Natural killer cell treated with Interleukin-12 subunit alpha and Interleukin-12 subunit beta and Interleukin-15 and Interleukin-18, amount 100 ng/mL, for 72 hours (primary cell): ENCODE measurements around the gene THNSL1. TPM values are rescaled to one million over a fixed set of nuclear protein-coding genes. Genes with fewer than 3 reads are reported as not detected.
"Not testable (repeated sequence)": the region's sequence is repeated elsewhere in the genome, so short reads cannot be mapped to it uniquely, and the experiment has no call there.

Source experiments
- ATAC-seq, 2 donors: fragments of 150-1000 bp; cut with Tn5 transposase in 1 of 2; sonication (Bioruptor Pico), chemical (Tn5 transposase) in 1 of 2; 2 replicates each; pipeline ENCODE4 v1.10.0; 2021
- DNase-seq: peaks from one replicate; pipeline ENCODE4 v3.0.0; 2022; ENCODE audit warnings: low spot score
- H3K27ac Mint-ChIP-seq, 2 donors: 1 replicate in 1 of 2; 2 replicates in 1 of 2; pipeline ENCODE4 v1.8.0; 2022; ENCODE audit warnings: mixed read lengths in 2 of 2, mild to moderate bottlenecking in 1 of 2, moderate library complexity in 1 of 2
- H3K27me3 Mint-ChIP-seq, 2 donors: 1 replicate in 1 of 2; 2 replicates in 1 of 2; pipeline ENCODE4 v1.8.0; 2022; ENCODE audit warnings: mixed read lengths in 2 of 2
- H3K36me3 Mint-ChIP-seq: one replicate; pipeline ENCODE4 v1.8.0; 2022; ENCODE audit warnings: mixed read lengths
- H3K4me1 Mint-ChIP-seq, 2 donors: 1 replicate in 1 of 2; 2 replicates in 1 of 2; pipeline ENCODE4 v1.8.0; 2022; ENCODE audit warnings: low read depth in 2 of 2, mixed read lengths in 2 of 2, mild to moderate bottlenecking in 1 of 2
- H3K4me3 Mint-ChIP-seq: one replicate; pipeline ENCODE4 v1.8.0; 2022; ENCODE audit warnings: mixed read lengths
- H3K9me3 Mint-ChIP-seq: 2 replicates; pipeline ENCODE4 v1.8.0; 2022; ENCODE audit warnings: mixed read lengths
- total RNA-seq, 2 donors: library from RNA; stranded (reverse); gene quantifications; one replicate each; pipeline ENCODE4 v1.2.3, GENCODE V29; 2022

The THNSL1 gene
- total RNA-seq, 2 donors from 2014 or later, result 1.6 to 2.8 TPM

DNA sequence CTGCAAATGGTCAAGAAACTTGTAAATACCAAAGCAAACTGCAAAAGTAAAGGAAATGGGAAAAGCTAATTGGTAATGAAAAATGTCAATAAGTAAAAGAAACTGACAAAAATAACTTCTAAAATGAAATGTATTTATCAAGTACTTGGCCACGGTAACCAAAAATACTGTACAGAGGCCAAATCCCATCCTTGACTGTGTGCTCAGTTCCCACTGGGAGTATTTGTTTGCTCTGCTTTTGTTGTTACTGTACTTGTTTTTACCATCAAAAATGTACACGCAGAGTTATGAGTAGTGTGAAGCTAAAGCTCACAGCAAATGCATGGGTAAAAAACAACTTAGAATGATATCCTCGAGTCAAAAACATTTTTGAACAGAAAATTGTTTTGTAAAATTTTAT, 31.5 kb upstream of the THNSL1 start:
- no peak for ATAC-seq
- H3K9me3 Mint-ChIP-seq, result no peaks in the 10 kb centered on the region
- DNase-seq, result no peak
- no peaks in the 10 kb centered on the region for H3K27me3 Mint-ChIP-seq
- no peaks in the 10 kb centered on the region for H3K4me1 Mint-ChIP-seq
- no peak overlapping the region for H3K27ac Mint-ChIP-seq
- H3K4me3 Mint-ChIP-seq, result no peak overlapping the region
- H3K36me3 Mint-ChIP-seq, result no peaks in the 10 kb centered on the region

GRCh38 chr10:24988831-24989640, 27.4 kb upstream of the THNSL1 start:
- ATAC-seq, result no peak
- H3K27me3 Mint-ChIP-seq, result no peaks in the 10 kb centered on the region
- no peaks in the 10 kb centered on the region for H3K4me1 Mint-ChIP-seq
- H3K36me3 Mint-ChIP-seq, result no peaks in the 10 kb centered on the region
- no peaks in the 10 kb centered on the region for H3K9me3 Mint-ChIP-seq
- no peak overlapping the region for H3K4me3 Mint-ChIP-seq
- H3K27ac Mint-ChIP-seq, result no peak overlapping the region
- DNase-seq, result no peak

DNA sequence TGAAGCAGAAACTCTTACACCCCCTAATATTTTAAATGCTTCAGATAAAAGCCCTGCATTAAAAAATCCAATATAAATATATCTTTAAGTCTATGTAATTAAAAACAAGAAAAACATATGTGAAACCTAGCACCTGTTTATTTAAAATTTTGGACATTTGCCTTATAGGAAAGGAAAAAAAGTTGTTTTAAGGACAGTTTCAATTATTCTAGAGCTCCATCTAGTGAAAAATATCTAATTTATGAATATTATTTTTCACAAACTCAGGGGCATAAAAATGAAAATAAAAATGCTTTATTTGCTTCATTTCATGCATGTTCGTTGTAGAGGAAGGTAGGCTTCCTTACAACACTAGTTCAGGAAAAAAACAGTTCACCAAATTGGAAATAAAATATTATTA, 26.5 kb upstream of the THNSL1 start:
- no peaks in the 10 kb centered on the region for H3K9me3 Mint-ChIP-seq
- no peak overlapping the region for H3K27ac Mint-ChIP-seq
- H3K4me3 Mint-ChIP-seq, result no peak overlapping the region
- H3K4me1 Mint-ChIP-seq, result no peaks in the 10 kb centered on the region
- H3K36me3 Mint-ChIP-seq, result no peaks in the 10 kb centered on the region
- no peak for ATAC-seq
- DNase-seq, result no peak
- no peaks in the 10 kb centered on the region for H3K27me3 Mint-ChIP-seq

DNA sequence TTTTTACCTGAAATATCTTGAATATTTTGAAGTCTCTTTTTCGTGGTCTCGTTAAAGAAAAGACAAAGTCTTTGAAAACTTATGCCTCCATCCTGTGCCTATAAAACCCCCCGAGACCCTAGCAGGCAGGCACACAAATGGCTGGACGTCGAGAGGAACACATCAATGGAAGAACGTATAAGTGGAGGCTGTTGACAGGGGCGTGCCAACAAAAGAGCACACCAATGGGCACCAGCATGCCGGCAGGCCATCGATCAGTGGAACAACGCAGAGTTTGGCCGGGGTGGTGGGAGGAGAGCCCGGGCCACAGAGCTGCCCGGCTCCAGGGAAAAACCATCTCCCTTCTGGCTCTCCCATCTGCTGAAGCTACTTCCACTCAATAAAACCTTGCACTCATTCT, 25.1 kb upstream of the THNSL1 start:
- Mint-ChIP-seq H3K4me1 (no peaks in the 10 kb centered on the region), H3K9me3 (no peaks in the 10 kb centered on the region), H3K27me3 (no peaks in the 10 kb centered on the region), H3K27ac (no peak overlapping the region), H3K4me3 (no peak overlapping the region), H3K36me3 (no peaks in the 10 kb centered on the region)
- DNase-seq (no peak), ATAC-seq (no peak)

GRCh38 chr10:24992512-24993133, 23.8 kb upstream of the THNSL1 start:
- peaks cover 0 to 2% of the 10 kb centered on the region in 2 donors for H3K27me3 Mint-ChIP-seq
- DNase-seq (no peak), ATAC-seq (no peak)
- H3K27ac Mint-ChIP-seq, result no peak overlapping the region
- H3K4me1 Mint-ChIP-seq, result no peaks in the 10 kb centered on the region
- H3K36me3 Mint-ChIP-seq, result no peaks in the 10 kb centered on the region
- H3K4me3 Mint-ChIP-seq, result no peak overlapping the region
- H3K9me3 Mint-ChIP-seq, result no peaks in the 10 kb centered on the region

GRCh38 chr10:24993237-24993958, 23.0 kb upstream of the THNSL1 start:
- no peak overlapping the region for H3K4me3 Mint-ChIP-seq
- no peaks in the 10 kb centered on the region for H3K9me3 Mint-ChIP-seq
- no peaks in the 10 kb centered on the region for H3K4me1 Mint-ChIP-seq
- ATAC-seq (no peak), DNase-seq (no peak)
- no peak overlapping the region for H3K27ac Mint-ChIP-seq
- H3K36me3 Mint-ChIP-seq, result no peaks in the 10 kb centered on the region
- peaks cover 0 to 2% of the 10 kb centered on the region in 2 donors for H3K27me3 Mint-ChIP-seq

DNA sequence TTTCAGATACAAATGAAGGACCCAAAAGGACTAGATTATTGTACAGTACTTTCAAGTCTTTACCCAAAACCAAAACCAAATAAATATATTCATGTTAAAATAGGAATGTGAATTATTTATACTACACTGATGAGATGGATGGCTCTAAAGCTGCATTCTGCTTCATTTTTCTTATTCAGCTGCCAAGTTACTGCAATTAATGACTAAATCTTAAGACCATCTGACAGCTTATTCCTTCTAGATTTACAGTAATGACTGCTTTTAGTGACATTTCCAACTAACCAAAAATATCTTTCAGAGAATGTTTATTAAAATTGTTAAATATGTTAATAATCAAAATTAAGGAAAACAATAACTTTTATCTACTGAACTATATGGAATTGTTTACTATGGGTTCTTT, 21.3 kb upstream of the THNSL1 start:
- no peaks in the 10 kb centered on the region for H3K36me3 Mint-ChIP-seq
- ATAC-seq (no peak), DNase-seq (no peak)
- H3K4me1 Mint-ChIP-seq, result no peaks in the 10 kb centered on the region
- peaks cover 2 to 4% of the 10 kb centered on the region in 2 donors for H3K27me3 Mint-ChIP-seq
- no peaks in the 10 kb centered on the region for H3K9me3 Mint-ChIP-seq
- no peak overlapping the region for H3K4me3 Mint-ChIP-seq
- no peak overlapping the region for H3K27ac Mint-ChIP-seq

GRCh38 chr10:24998044-24998443, 18.4 kb upstream of the THNSL1 start:
- Mint-ChIP-seq H3K36me3 (peaks cover 23% of the 10 kb centered on the region), H3K27ac (no peak overlapping the region), H3K9me3 (peaks cover 2% of the 10 kb centered on the region), H3K4me3 (no peak overlapping the region), H3K4me1 (no peaks in the 10 kb centered on the region), H3K27me3 (peaks cover 12 to 22% of the 10 kb centered on the region in 2 donors)
- ATAC-seq (no peak), DNase-seq (no peak)

- not testable (repeated sequence) for H3K27ac Mint-ChIP-seq, H3K4me1 Mint-ChIP-seq, H3K27me3 Mint-ChIP-seq
Observed at GRCh38 chr10:25011591-25011990, 4.8 kb upstream of the THNSL1 start.

DNA sequence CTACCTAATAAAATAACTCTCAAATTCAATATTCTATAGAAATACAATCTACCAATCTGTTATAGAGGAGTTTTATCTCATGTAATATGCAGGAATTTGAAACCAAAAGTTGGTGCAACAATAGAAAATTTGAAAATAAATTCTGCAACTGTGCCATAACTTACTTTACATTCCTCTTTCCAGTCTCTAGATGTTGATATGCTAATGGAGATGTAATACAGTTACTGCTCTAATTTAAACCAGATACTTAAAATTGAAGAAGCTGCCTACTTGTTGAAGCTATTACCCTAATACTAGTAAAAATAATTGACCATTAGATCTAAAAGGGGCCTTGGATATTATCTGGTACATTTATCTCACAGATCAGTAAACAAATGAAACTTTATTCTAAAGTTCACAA, 1.8 kb upstream of the THNSL1 start:
- ATAC-seq (no peak), DNase-seq (no peak)
- Mint-ChIP-seq H3K4me3 (no peak overlapping the region), H3K27me3 (no peaks in the 10 kb centered on the region), H3K36me3 (no peaks in the 10 kb centered on the region), H3K4me1 (peaks cover 11 to 18% of the 10 kb centered on the region in 2 donors), H3K27ac (no peak overlapping the region), H3K9me3 (no peaks in the 10 kb centered on the region)

More at GRCh38 chr10:25011591-25011990, 4.8 kb upstream of the THNSL1 start:
- not testable (repeated sequence) for H3K4me3 Mint-ChIP-seq, ATAC-seq, H3K36me3 Mint-ChIP-seq, DNase-seq, H3K9me3 Mint-ChIP-seq

GRCh38 chr10:25015828-25016375, 510 bp upstream of the THNSL1 start, which contains the start of gene ENKUR:
Gene ENKUR, minus strand, starts transcription at chr10:25016158. Its CDS starts 222 bp downstream, at chr10:25015936.
- Mint-ChIP-seq H3K9me3 (no peaks in the 10 kb centered on the region), H3K4me1 (peaks cover 11 to 18% of the 10 kb centered on the region in 2 donors), H3K27ac (peak within 1 kb of the TSS; percentile 79 to 90), H3K4me3 (peak within 1 kb of the TSS; percentile 89), H3K27me3 (no peaks in the 10 kb centered on the region), H3K36me3 (no peaks in the 10 kb centered on the region)
- ATAC-seq (peak; percentile 64 to 72), DNase-seq (peak; percentile 93)

DNA sequence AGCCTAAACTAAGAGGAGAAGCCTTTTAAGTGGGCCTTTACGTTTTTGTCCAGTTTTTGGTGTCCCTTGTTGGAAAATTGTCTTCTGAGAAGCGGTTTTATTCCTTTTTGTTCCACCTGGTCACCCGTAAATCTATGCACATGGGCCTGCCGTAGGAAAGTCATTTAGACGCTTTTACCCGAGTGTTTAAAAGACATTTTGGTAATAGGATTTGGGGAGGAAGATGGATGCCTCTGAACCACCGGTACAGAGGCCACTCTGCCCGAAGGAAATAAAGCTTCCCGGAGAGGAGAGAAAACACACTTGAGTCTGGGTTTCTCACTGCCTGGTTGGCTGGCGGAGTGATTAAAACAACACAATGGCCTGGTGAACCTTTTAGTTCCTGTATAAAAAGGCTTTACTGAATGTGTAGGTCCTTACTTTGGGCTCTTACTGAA, 760 bp downstream of the THNSL1 start:
- H3K36me3 Mint-ChIP-seq, result no peaks in the 10 kb centered on the region
- peaks cover 11 to 18% of the 10 kb centered on the region in 2 donors for H3K4me1 Mint-ChIP-seq
- H3K4me3 Mint-ChIP-seq, result peak overlapping the region; percentile 89
- ATAC-seq (no peak), DNase-seq (no peak)
- H3K27ac Mint-ChIP-seq, result peak overlapping the region; percentile 79 to 90
- no peaks in the 10 kb centered on the region for H3K9me3 Mint-ChIP-seq
- H3K27me3 Mint-ChIP-seq, result no peaks in the 10 kb centered on the region

- Mint-ChIP-seq H3K27me3 (no peaks in the 10 kb centered on the region), H3K4me1 (peaks cover 11 to 18% of the 10 kb centered on the region in 2 donors), H3K36me3 (no peaks in the 10 kb centered on the region), H3K27ac (peak overlapping the region; percentile 79 to 90), H3K4me3 (peak overlapping the region; percentile 89), H3K9me3 (no peaks in the 10 kb centered on the region)
- ATAC-seq, result no peak
- DNase-seq, result no peak
Observed at GRCh38 chr10:25017661-25018060, 1.2 kb downstream of the THNSL1 start.
